Vagina (tissue), 2 donors: ENCODE data around the gene FAF1. TPM values are rescaled to one million over a fixed set of nuclear protein-coding genes. Genes with fewer than 3 reads are reported as not detected.
A peak's percentile ranks its signal among the peaks of the same experiment; 100 is the strongest.

Experiments used
- DNase-seq, 2 donors: peaks; one replicate each; pipeline ENCODE4 v3.0.0-alpha.2; 2017; ENCODE audit errors: extremely low spot score in 2 of 2
- H3K27ac ChIP-seq: fragments of 200-600 bp; sonication (generic); one replicate; pipeline ENCODE4 v1.5.1; 2019
- H3K27me3 ChIP-seq: fragments of 200-600 bp; sonication (generic); one replicate; pipeline ENCODE4 v1.5.1; 2019
- H3K36me3 ChIP-seq, 2 donors: fragments of 200-600 bp; sonication (generic); one replicate each; pipeline ENCODE4 v1.5.1; 2017 to 2019
- H3K4me1 ChIP-seq: fragments of 200-600 bp; sonication (generic); one replicate; pipeline ENCODE4 v1.5.1; 2019
- H3K4me3 ChIP-seq, 2 donors: fragments of 200-600 bp; sonication (generic); 1 replicate in 1 of 2; 2 replicates in 1 of 2; pipeline ENCODE4 v1.5.1; 2016 to 2019
- H3K9me3 ChIP-seq: fragments of 200-600 bp; sonication (generic); one replicate; pipeline ENCODE4 v1.5.1; 2019
- POLR2A ChIP-seq, 2 donors: fragments of 450-650 bp; IDR thresholded peaks; one replicate each; pipeline ENCODE4 v1.6.1; 2017; ENCODE audit warnings: antibody characterized with exemption in 2 of 2, mild to moderate bottlenecking in 2 of 2, moderate library complexity in 2 of 2
- POLR2AphosphoS5 ChIP-seq, 2 donors: sonication (generic); formaldehyde crosslinking; IDR thresholded peaks; one replicate each; pipeline ENCODE4 v1.9.0; 2017; ENCODE audit warnings: antibody characterized with exemption in 2 of 2, mild to moderate bottlenecking in 2 of 2, low read depth in 1 of 2; ENCODE audit not compliant: insufficient read depth in 1 of 2
- intact Hi-C: fragments of 100-400 bp; cut with DNase I; formaldehyde crosslinking; loops from one replicate; pipeline ENCODE4 v1.15.1; 2023
- total RNA-seq: library from RNA; depleted of rRNA; stranded (reverse); fragments of >200 nt; gene quantifications from one replicate; pipeline ENCODE4 v1.2.3, GENCODE V29; 2016
- TF ChIP-seq, protein P1 (sequence below), 3 experiments: fragments of 450-650 bp in 2 of 3; fragments of 200-600 bp in 1 of 3; sonication (generic) in 1 of 3; IDR thresholded peaks; one replicate each; pipeline ENCODE4 v1.5.1; 2017 to 2019; ENCODE audit warnings: antibody characterized with exemption in 3 of 3, mild to moderate bottlenecking in 2 of 3, moderate library complexity in 2 of 3

Gene FAF1
- total RNA-seq, 1 donor from 2014 or later = 40.0 TPM

DNA sequence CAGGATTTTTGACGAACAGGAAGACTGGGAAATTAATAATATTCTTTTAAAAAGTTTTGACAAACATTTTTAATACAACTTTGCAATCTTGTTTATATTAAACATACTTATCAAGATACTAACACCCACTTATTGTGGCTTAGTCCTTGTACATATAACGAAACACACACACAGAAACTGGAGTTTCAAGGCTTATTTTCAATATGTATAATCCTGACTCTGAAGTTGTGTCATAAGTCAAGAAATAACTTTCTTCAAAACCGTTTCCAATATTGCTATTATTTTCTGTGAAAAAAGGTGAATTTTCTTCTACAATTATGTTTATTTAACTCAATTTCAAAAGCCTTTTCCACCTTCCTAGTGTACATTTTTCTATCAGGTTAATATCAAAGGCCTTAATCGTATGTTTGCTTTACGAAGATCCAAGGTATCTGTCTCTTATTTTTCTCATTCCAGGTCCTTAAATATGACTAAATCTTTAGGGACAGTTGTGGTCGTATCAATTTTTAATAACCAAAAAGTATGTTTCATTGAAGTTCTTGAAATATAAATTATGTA is 11.8 kb upstream of the FAF1 start:
- Histone ChIP-seq H3K4me1 (peaks cover 11% of the 10 kb centered on the region), H3K36me3 (no peaks in the 10 kb centered on the region), H3K27me3 (no peaks in the 10 kb centered on the region), H3K9me3 (no peaks in the 10 kb centered on the region), H3K27ac (peak overlapping the region; percentile 97), H3K4me3 (peak overlapping the region; percentile 57 to 74)
- no peak for DNase-seq
- TF ChIP-seq POLR2AphosphoS5 (IDR thresholded peaks at IDR 0.05; ENCODE audit: insufficient read depth in 1 of 2, low read depth in 1 of 2) (no peak), POLR2A (IDR thresholded peaks at IDR 0.05) (no peak)
- TF ChIP-seq, protein P1, sequence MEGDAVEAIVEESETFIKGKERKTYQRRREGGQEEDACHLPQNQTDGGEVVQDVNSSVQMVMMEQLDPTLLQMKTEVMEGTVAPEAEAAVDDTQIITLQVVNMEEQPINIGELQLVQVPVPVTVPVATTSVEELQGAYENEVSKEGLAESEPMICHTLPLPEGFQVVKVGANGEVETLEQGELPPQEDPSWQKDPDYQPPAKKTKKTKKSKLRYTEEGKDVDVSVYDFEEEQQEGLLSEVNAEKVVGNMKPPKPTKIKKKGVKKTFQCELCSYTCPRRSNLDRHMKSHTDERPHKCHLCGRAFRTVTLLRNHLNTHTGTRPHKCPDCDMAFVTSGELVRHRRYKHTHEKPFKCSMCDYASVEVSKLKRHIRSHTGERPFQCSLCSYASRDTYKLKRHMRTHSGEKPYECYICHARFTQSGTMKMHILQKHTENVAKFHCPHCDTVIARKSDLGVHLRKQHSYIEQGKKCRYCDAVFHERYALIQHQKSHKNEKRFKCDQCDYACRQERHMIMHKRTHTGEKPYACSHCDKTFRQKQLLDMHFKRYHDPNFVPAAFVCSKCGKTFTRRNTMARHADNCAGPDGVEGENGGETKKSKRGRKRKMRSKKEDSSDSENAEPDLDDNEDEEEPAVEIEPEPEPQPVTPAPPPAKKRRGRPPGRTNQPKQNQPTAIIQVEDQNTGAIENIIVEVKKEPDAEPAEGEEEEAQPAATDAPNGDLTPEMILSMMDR (IDR thresholded peaks at IDR 0.05) = no peak
- intact Hi-C loops = no loop called here

DNA sequence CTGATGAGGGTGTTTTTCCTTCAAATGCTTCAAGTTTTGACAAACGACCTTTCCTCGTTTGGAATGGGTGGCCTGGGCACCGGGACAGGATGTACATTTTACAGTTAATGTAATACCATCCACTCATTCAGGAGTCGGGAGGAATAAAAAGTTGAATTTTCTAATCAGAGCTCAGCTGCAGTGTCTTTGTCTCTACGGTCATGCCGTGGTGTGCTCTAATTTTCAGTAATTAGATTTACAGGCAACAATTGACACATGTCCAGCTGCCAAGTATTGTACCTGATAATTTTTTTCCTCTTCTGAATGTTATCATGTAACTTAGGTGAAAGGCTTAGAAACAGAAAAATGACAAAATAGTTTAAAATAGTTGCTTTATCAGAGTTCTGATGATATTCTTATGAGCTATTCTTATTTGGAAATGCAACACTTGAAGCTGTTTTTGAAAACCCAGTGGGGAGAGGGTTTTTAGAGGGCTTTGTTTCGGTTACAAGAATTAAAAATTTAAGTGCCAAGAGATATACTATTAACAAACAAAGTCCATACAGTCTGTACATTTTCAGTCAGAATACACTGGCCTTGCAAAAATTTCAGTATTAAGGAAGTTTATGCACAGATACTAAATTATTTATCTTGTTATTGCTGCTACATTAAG is 11.0 kb upstream of the FAF1 start:
- Histone ChIP-seq H3K27me3 (no peaks in the 10 kb centered on the region), H3K4me3 (peak overlapping the region; percentile 57 to 74), H3K27ac (peak overlapping the region; percentile 97), H3K9me3 (no peaks in the 10 kb centered on the region), H3K4me1 (peaks cover 14% of the 10 kb centered on the region), H3K36me3 (no peaks in the 10 kb centered on the region)
- intact Hi-C loops = no loop called here
- TF ChIP-seq POLR2AphosphoS5 (IDR thresholded peaks at IDR 0.05; ENCODE audit: insufficient read depth in 1 of 2, low read depth in 1 of 2) = peak in 1 of 2 donors; percentile 16
- TF ChIP-seq, protein P1 (IDR thresholded peaks at IDR 0.05) = no peak
- no peak for DNase-seq

DNA sequence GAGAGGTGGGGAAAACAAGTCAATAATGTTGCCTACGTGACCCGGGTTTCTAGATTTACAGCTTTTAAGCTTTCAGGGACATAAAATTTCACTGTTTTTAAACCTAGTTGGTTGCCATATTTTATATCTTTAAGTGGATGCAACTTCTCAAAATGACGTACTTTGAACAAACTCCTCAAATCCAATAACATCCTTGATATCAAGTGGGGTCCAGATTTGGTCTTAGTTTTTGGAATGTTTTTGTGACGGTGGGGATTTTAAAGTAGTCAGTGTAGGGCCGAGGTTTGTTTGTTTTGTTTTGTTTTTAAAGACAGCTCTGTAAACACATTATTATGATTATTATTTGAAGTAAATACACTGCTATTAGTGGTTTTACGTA is 10.4 kb upstream of the FAF1 start:
- Histone ChIP-seq H3K4me3 (peak overlapping the region; percentile 57 to 74), H3K27ac (peak overlapping the region; percentile 97), H3K27me3 (no peaks in the 10 kb centered on the region), H3K4me1 (peaks cover 14% of the 10 kb centered on the region), H3K36me3 (no peaks in the 10 kb centered on the region), H3K9me3 (no peaks in the 10 kb centered on the region)
- TF ChIP-seq POLR2AphosphoS5 (IDR thresholded peaks at IDR 0.05; ENCODE audit: insufficient read depth in 1 of 2, low read depth in 1 of 2) (no peak), POLR2A (IDR thresholded peaks at IDR 0.05) (no peak)
- TF ChIP-seq, protein P1 (IDR thresholded peaks at IDR 0.05) = no peak
- intact Hi-C loops = no loop called here
- DNase-seq = no peak

DNA sequence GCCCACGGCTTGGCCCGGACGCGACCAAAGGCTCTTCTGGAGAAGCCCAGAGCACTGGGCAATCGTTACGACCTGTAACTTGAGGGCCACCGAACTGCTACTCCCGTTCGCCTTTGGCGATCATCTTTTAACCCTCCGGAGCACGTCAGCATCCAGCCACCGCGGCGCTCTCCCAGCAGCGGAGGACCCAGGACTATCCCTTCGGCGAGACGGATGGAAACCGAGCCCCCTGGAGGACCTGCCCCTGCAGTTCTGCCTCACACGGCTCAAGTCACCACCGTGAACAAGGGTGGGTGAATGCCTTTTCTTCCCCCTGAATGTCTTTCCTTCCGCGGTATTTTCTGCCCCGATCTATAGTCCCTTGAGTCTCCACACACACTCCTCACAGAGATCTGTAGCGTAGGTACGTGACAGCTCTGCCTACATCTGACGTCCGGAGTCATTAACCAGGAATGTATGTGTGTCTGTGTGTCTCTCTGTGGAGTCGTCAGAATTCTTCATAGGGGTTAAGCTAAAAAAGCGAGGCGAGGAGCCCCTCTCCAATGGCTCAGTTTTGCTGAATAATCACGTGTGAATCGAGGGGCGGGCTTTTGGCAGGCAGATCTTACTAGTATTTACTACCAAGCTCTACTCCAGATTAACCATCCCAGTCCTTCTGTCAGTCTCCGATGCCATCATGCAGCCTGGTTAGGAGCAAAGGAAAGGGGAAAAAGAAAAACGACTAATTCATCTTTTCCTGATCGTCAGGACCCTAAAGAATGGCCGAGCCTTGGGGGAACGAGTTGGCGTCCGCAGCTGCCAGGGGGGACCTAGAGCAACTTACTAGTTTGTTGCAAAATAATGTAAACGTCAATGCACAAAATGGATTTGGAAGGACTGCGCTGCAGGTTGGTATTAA is 9.8 kb upstream of the FAF1 start, which contains the start of gene CDKN2C:
CDKN2C (plus strand) TSS at position 635 of the 898 bp plus-strand sequence; CDS start at position 759, 124 bp downstream.
- intact Hi-C loops = no loop called here
- Histone ChIP-seq H3K4me3 (peak within 1 kb of the TSS; percentile 57 to 74), H3K36me3 (no peaks in the 10 kb centered on the region), H3K4me1 (peaks cover 14% of the 10 kb centered on the region), H3K27me3 (no peaks in the 10 kb centered on the region), H3K27ac (peak within 1 kb of the TSS; percentile 97), H3K9me3 (no peaks in the 10 kb centered on the region)
- DNase-seq = no peak
- TF ChIP-seq POLR2AphosphoS5 (IDR thresholded peaks at IDR 0.05; ENCODE audit: insufficient read depth in 1 of 2, low read depth in 1 of 2) (peak; percentile 58 to 83), POLR2A (IDR thresholded peaks at IDR 0.05) (peak in 1 of 2 donors; percentile 55)
- TF ChIP-seq, protein P1 (IDR thresholded peaks at IDR 0.05) = no peak
